HepG2 (cell line): ENCODE data around the gene KIF6. TPM values are rescaled to one million over a fixed set of nuclear protein-coding genes. Genes with fewer than 3 reads are reported as not detected.

Experiments
- ATAC-seq: fragments of 200-7000 bp; cut with Tn5 transposase; 3 replicates; pipeline ENCODE4 v1.9.1; 2020; ENCODE audit warnings: mild to moderate bottlenecking, moderate library complexity
- BruUV-seq: library from RNA; stranded (reverse); fragments of 400-500 nt; replicated peaks from 2 replicates; lab custom pipeline; 2021; lab: Mats Ljungman, UMichigan
- CTCF ChIA-PET: fragments of 300-600 bp; formaldehyde crosslinking; extraction: SDS; loops from one replicate; lab custom pipeline; 2021; ENCODE audit warnings: low total read pairs, inconsistent platforms, low intra/inter-chr PET ratio; lab: Yijun Ruan, JAX
- POLR2A ChIA-PET: fragments of 350-600 bp; sonication (Branson Sonifier 250); formaldehyde crosslinking; loops from one replicate; lab custom pipeline; 2020; ENCODE audit warnings: antibody characterized with exemption, inconsistent platforms; lab: Yijun Ruan, JAX
- DNase-seq: peaks from one replicate; pipeline ENCODE4 v3.0.0-alpha.2; 2015; ENCODE audit warnings: low spot score
- FAIRE-seq: peaks from 3 replicates; lab custom pipeline; 2011; peaks lifted over from hg19 to GRCh38; lab: Jason Lieb, UNC
- H2AFZ ChIP-seq: one replicate; pipeline ENCODE4 v1.6.1; 2011; ENCODE audit warnings: low read length, inconsistent platforms
- H3K27ac ChIP-seq: fragments of 300-600 bp; 3 replicates; pipeline ENCODE4 v1.8.0; 2011; ENCODE audit warnings: mixed run types, mild to moderate bottlenecking, mixed read lengths, low read length, inconsistent platforms; ENCODE audit not compliant: insufficient read depth; ENCODE audit errors: extremely low read length
- H3K27me3 ChIP-seq, 2 experiments: fragments of 200-600 bp in 1 of 2; 2 replicates in 1 of 2; 3 replicates in 1 of 2; pipeline versions ENCODE4 v1.6.0 to v1.8.0; 2011; ENCODE audit warnings: low read length in 2 of 2, mild to moderate bottlenecking in 2 of 2, moderate library complexity in 2 of 2, inconsistent platforms in 1 of 2; ENCODE audit not compliant: insufficient read depth in 2 of 2, control insufficient read depth in 1 of 2
- H3K36me3 ChIP-seq, 2 experiments: fragments of 200-600 bp in 1 of 2; replicated peaks in 1 of 2; 2 replicates in 1 of 2; 3 replicates in 1 of 2; pipeline versions ENCODE4 v1.5.1 to v1.8.0; 2011; ENCODE audit warnings: low read length in 2 of 2, inconsistent platforms in 1 of 2; ENCODE audit not compliant: insufficient read depth in 2 of 2, control insufficient read depth in 1 of 2
- H3K4me1 ChIP-seq: 2 replicates; pipeline ENCODE4 v1.5.1; 2012; ENCODE audit warnings: low read length, inconsistent platforms; ENCODE audit not compliant: insufficient read depth
- H3K4me2 ChIP-seq: 2 replicates; pipeline ENCODE4 v1.6.0; 2011; ENCODE audit warnings: low read depth, low read length, inconsistent platforms
- H3K4me3 ChIP-seq, 3 experiments: fragments of 200-600 bp in 1 of 3; sonication (generic), shearing (Covaris generic) in 1 of 3; replicated peaks in 1 of 3; 2 replicates each; pipeline ENCODE4 v1.5.1; 2011 to 2016; ENCODE audit warnings: low read length in 3 of 3, inconsistent platforms in 2 of 3, low read depth in 2 of 3, mild to moderate bottlenecking in 2 of 3, control low read depth in 1 of 3, mixed read lengths in 1 of 3; ENCODE audit not compliant: insufficient read depth in 1 of 3
- H3K79me2 ChIP-seq: one replicate; pipeline ENCODE4 v1.6.1; 2011; ENCODE audit warnings: low read length, inconsistent platforms; ENCODE audit not compliant: insufficient read depth
- H3K9ac ChIP-seq: 2 replicates; pipeline ENCODE4 v1.6.0; 2011; ENCODE audit warnings: mild to moderate bottlenecking, low read depth, low read length, inconsistent platforms; ENCODE audit not compliant: insufficient read depth
- H3K9me3 ChIP-seq: 2 replicates; pipeline ENCODE4 v1.5.1; 2012; ENCODE audit warnings: mild to moderate bottlenecking, low read length
- H4K20me1 ChIP-seq: 2 replicates; pipeline ENCODE4 v1.6.0; 2011; ENCODE audit warnings: inconsistent platforms, mild to moderate bottlenecking, low read length, moderate library complexity; ENCODE audit not compliant: insufficient read depth
- CEBPB ChIP-seq: IDR thresholded peaks from 2 replicates; pipeline ENCODE4 v1.6.1; 2011; ENCODE audit warnings: low read depth, low read length, improper control_type of control experiment, borderline replicate concordance
- HDAC1 ChIP-seq: sonication (generic); formaldehyde crosslinking; IDR thresholded peaks from 2 replicates; pipeline ENCODE4 v1.5.1; 2020; ENCODE audit warnings: mild to moderate bottlenecking, missing genetic modification reagents
- KDM2A ChIP-seq: sonication (generic); formaldehyde crosslinking; IDR thresholded peaks from 2 replicates; pipeline ENCODE4 v1.4.0; 2020; ENCODE audit warnings: low read depth, missing genetic modification reagents, borderline replicate concordance
- MAFF ChIP-seq: IDR thresholded peaks from 2 replicates; pipeline ENCODE4 v1.6.1; 2011; ENCODE audit warnings: low read depth, low read length, improper control_type of control experiment
- MAFK ChIP-seq, 2 experiments: IDR thresholded peaks in 1 of 2; conservative IDR thresholded peaks in 1 of 2; 2 replicates each; pipeline ENCODE4 v1.6.1; 2011; ENCODE audit warnings: improper control_type of control experiment in 2 of 2, low read length in 2 of 2
- ZBTB37 ChIP-seq: sonication (generic); formaldehyde crosslinking; IDR thresholded peaks from 2 replicates; pipeline ENCODE4 v1.4.0; 2020; ENCODE audit warnings: mild to moderate bottlenecking, missing genetic modification reagents
- ZFP1 ChIP-seq: IDR thresholded peaks from 2 replicates; pipeline ENCODE4 v1.6.1; 2016
- ZFYVE20 ChIP-seq: sonication (generic); formaldehyde crosslinking; IDR thresholded peaks from 2 replicates; pipeline ENCODE4 v1.8.0; 2023; ENCODE audit warnings: low read depth, mild to moderate bottlenecking, moderate library complexity, missing genetic modification reagents, borderline replicate concordance
- WGBS: methylation state at CpG from one replicate; pipeline ENCODE4 v1.1.6; 2017; ENCODE audit warnings: low lambda C conversion rate; 5-methylcytosine and 5-hydroxymethylcytosine counted together
- in situ Hi-C: cut with HindIII; loops from 2 replicates; pipeline ENCODE4 v1.10.0; 2017; ENCODE audit warnings: low pct_unique_long_range_greater_than_20kb; ENCODE audit not compliant: extremely low pct_ligation_motif_present
- intact Hi-C: fragments of 100-400 bp; cut with micrococcal nuclease; formaldehyde crosslinking; loops from one replicate; pipeline ENCODE4 v1.10.0; 2022; ENCODE audit not compliant: unreplicated experiment
- polyA plus RNA-seq, 8 experiments: library from polyadenylated mRNA; depleted of rRNA in 3 of 8; stranded (reverse) in 7 of 8; unstranded in 1 of 8; fragments of >200 nt; fragmentation: Illumina TruSeq in 4 of 8; extraction: Trizol in 4 of 8; gene quantifications; 2 replicates each; pipeline versions ENCODE4 v1.2.1 to v1.2.3, GENCODE V29; 2011 to 2016; ENCODE audit warnings: low read depth in 4 of 8, missing spikeins in 1 of 8, mixed read lengths in 1 of 8; ENCODE audit not compliant: insufficient read depth in 1 of 8
- total RNA-seq, 5 experiments: library from RNA; depleted of rRNA; stranded (reverse); fragments of >200 nt; fragmentation: Illumina TruSeq; extraction: Trizol; gene quantifications; 2 replicates each; pipeline ENCODE4 v1.2.3, GENCODE V29; 2016; ENCODE audit warnings: low read depth in 1 of 5

KIF6 gene
- total and polyA plus RNA-seq, 2 of the 13 experiments (the other 11 are each of a cell fraction or from before 2014, with no cell fraction given): 0.04 to 0.27 TPM

GRCh38 chr6:39490108-39490507, 235.1 kb downstream of the KIF6 start:
- no peaks in the 10 kb centered on the region for H3K79me2 ChIP-seq
- H3K9ac ChIP-seq: no peak overlapping the region
- no peak for FAIRE-seq
- H3K4me2 ChIP-seq: no peak overlapping the region
- ATAC-seq: no peak
- no peak overlapping the region for H3K27ac ChIP-seq
- no peaks in the 10 kb centered on the region for H3K27me3 ChIP-seq
- no peaks in the 10 kb centered on the region for H4K20me1 ChIP-seq
- in situ Hi-C loops: no loop called here
- POLR2A ChIA-PET: no interaction called here
- peak; percentile 34 to 37; a peak in 2 of 4 replicates for TF ChIP-seq MAFK (conservative IDR thresholded peaks at IDR 0.05 in 1 of 2, IDR thresholded peaks at IDR 0.05 in 1 of 2; ENCODE audit: low read length in 2 of 2)
- TF ChIP-seq CEBPB: peak; percentile 60; the same call in 1 of the 2 replicates
- TF ChIP-seq HDAC1 (CRISPR knock-in tag): no peak
- TF ChIP-seq ZFYVE20 (CRISPR knock-in tag): no peak
- no peak for TF ChIP-seq ZBTB37 (CRISPR knock-in tag)
- no peak for TF ChIP-seq KDM2A (CRISPR knock-in tag)
- TF ChIP-seq ZFP1 (CRISPR knock-in tag): no peak
- 0 out of 2 replicates have a peak, but pooled peaks have one; percentile 22 for TF ChIP-seq MAFF
- TF ChIP-seq, all 625 proteins: peak for 3
- no peaks in the 10 kb centered on the region for H3K36me3 ChIP-seq
- H3K9me3 ChIP-seq: no peaks in the 10 kb centered on the region
- intact Hi-C loops: no loop called here
- no peak overlapping the region for H3K4me3 ChIP-seq
- no peaks in the 10 kb centered on the region for H3K4me1 ChIP-seq
- no TSS peak for BruUV-seq
- CTCF ChIA-PET: no interaction called here
- DNase-seq: no peak
- H2AFZ ChIP-seq: no peak overlapping the region
- WGBS: 1% methylated on average over 3 of the region's 3 CpGs
